ENCODE data around the gene DPH1. TPM values are rescaled to one million over a fixed set of nuclear protein-coding genes. Genes with fewer than 3 reads are reported as not detected.

DPH1 gene
- total RNA-seq, 2 donors from 2014 or later = 17.2 to 21.6 TPM

GRCh38 chr17:2042390-2042847 is 12.5 kb downstream of the DPH1 start:
- Histone ChIP-seq H3K27ac (peak overlapping the region; percentile 92 to 96), H3K27me3 (no peaks in the 10 kb centered on the region), H3K36me3 (peaks cover 27% of the 10 kb centered on the region), H3K4me3 (peak overlapping the region; percentile 81 to 89), H3K4me1 (peaks cover 0 to 34% of the 10 kb centered on the region in 2 donors), H3K9me3 (no peaks in the 10 kb centered on the region)
- no peak for TF ChIP-seq CTCF (IDR thresholded peaks at IDR 0.05)
- no peak for DNase-seq (ENCODE audit: low spot score)

- DNase-seq (ENCODE audit: low spot score) = no peak
- peak overlapping the region in 1 of 2 donors; percentile 89 for H3K4me3 ChIP-seq
- peak overlapping the region; percentile 92 to 96 for H3K27ac ChIP-seq
- peaks cover 0 to 34% of the 10 kb centered on the region in 2 donors for H3K4me1 ChIP-seq
- H3K36me3 ChIP-seq = peaks cover 22% of the 10 kb centered on the region
- TF ChIP-seq CTCF (IDR thresholded peaks at IDR 0.05) = no peak
- no peaks in the 10 kb centered on the region for H3K9me3 ChIP-seq
- H3K27me3 ChIP-seq = no peaks in the 10 kb centered on the region
Measured at GRCh38 chr17:2042933-2043332, 13.0 kb downstream of the DPH1 start.

- TF ChIP-seq CTCF (IDR thresholded peaks at IDR 0.05) = no peak
- H3K9me3 ChIP-seq = no peaks in the 10 kb centered on the region
- no peak overlapping the region for H3K27ac ChIP-seq
- peaks cover 17% of the 10 kb centered on the region for H3K36me3 ChIP-seq
- H3K4me3 ChIP-seq = no peak overlapping the region
- H3K4me1 ChIP-seq = peaks cover 0 to 36% of the 10 kb centered on the region in 2 donors
- no peaks in the 10 kb centered on the region for H3K27me3 ChIP-seq
- DNase-seq (ENCODE audit: low spot score) = no peak
Measured at GRCh38 chr17:2043785-2044184, 13.8 kb downstream of the DPH1 start.

DNA sequence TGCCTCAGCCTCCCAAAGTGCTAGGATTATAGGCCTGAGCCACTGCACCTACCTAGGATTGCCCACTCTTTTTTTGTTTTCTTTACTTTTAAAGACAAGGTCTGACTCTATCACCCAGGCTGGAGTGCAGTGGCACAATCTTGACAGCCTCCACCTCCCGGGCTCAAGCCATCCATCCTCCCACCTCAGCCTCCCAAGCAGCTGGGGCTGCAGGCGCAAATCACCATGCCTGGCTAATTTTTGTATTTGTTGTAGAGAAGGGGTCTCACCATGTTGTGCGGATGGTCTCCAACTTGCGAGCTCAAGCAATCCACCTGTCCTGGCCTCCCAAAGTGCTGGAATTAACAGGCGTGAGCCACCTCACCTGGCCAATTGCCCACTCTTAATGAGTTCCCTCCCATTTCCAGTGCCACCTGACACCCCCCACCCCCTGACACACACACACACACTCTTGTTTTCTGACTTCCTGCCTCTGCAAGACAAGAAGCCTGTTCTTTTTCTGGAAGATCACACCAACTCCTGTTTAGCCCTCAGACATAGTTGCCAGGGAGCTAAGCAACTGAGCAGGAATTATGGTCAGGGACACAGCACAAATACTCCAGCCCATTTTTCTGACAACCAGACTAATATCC is 14.4 kb downstream of the DPH1 start:
- H3K27ac ChIP-seq = peak overlapping the region in 1 of 2 donors; percentile 0
- H3K9me3 ChIP-seq = no peaks in the 10 kb centered on the region
- peaks cover 0 to 42% of the 10 kb centered on the region in 2 donors for H3K4me1 ChIP-seq
- DNase-seq (ENCODE audit: low spot score) = no peak
- no peaks in the 10 kb centered on the region for H3K27me3 ChIP-seq
- peaks cover 17% of the 10 kb centered on the region for H3K36me3 ChIP-seq
- no peak overlapping the region for H3K4me3 ChIP-seq
- no peak for TF ChIP-seq CTCF (IDR thresholded peaks at IDR 0.05)

- H3K27me3 ChIP-seq = no peaks in the 10 kb centered on the region
- TF ChIP-seq CTCF (IDR thresholded peaks at IDR 0.05) = no peak
- no peak overlapping the region for H3K27ac ChIP-seq
- H3K4me3 ChIP-seq = no peak overlapping the region
- H3K9me3 ChIP-seq = no peaks in the 10 kb centered on the region
- DNase-seq (ENCODE audit: low spot score) = no peak
- peaks cover 0 to 46% of the 10 kb centered on the region in 2 donors for H3K4me1 ChIP-seq
- H3K36me3 ChIP-seq = peaks cover 17% of the 10 kb centered on the region
Measured at GRCh38 chr17:2047590-2047989, 17.6 kb downstream of the DPH1 start.

- no peaks in the 10 kb centered on the region for H3K9me3 ChIP-seq
- H3K4me3 ChIP-seq = no peak overlapping the region
- H3K27me3 ChIP-seq = no peaks in the 10 kb centered on the region
- DNase-seq (ENCODE audit: low spot score) = no peak
- H3K36me3 ChIP-seq = peaks cover 6% of the 10 kb centered on the region
- H3K4me1 ChIP-seq = peaks cover 0 to 42% of the 10 kb centered on the region in 2 donors
- H3K27ac ChIP-seq = no peak overlapping the region
- no peak for TF ChIP-seq CTCF (IDR thresholded peaks at IDR 0.05)
Measured at GRCh38 chr17:2048805-2049204, 18.9 kb downstream of the DPH1 start.
